GM19351 (cell line): ENCODE data around the gene KLF9.
"Not testable (repeated sequence)": the region's sequence is repeated elsewhere in the genome, so short reads cannot be mapped to it uniquely, and the experiment has no call there.

ENCODE experiments used
- ATAC-seq: cut with Tn5 transposase; IDR thresholded peaks from one replicate; pipeline ENCODE4 v1.9.1; 2021; ENCODE audit warnings: mild to moderate bottlenecking, moderate library complexity; ENCODE audit not compliant: unreplicated experiment

KLF9 gene

GRCh38 chr9:70405808-70406433 is 8.5 kb downstream of the KLF9 start:
- peak; percentile 30 for ATAC-seq

- ATAC-seq, result no peak
Measured at GRCh38 chr9:70404261-70404660, 10.2 kb downstream of the KLF9 start.

DNA sequence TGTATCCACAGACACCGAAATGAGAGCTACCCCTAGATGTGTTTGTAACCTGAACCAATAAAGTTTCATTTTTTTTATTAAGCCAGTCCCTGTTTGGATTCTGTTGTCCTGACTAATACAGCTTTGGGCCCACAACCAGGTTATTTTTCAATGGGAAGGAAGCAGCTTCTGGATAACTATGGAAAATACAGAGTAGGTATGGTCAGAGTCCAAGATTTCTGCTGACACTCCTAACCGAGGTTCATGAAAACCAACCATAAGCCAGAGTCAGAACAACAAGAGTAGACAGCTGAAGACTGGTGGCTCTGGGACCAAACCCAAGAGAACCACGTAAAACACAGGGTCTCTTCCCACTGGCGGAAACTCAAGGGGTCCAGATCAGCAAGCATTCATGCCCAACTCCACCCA is 10.8 kb downstream of the KLF9 start:
- no peak for ATAC-seq

DNA sequence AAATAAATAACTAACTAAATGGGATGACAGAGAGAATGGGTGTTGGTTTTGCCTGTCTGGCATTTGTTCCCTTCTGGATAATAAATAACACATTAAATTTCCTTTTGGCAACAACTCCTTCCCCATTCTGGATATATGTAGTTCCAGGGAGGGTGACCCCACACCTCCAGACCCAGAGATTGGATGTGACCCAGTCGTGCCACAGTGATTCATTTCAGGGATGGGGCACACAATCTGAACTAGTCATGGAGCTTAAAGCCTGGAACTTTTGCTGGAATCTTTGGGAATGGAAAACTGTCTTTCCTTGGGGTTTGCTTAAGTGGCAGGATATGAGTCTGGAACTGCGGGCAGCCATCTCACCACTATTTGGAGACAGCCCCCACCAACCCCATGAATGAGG is 11.3 kb downstream of the KLF9 start:
- ATAC-seq, result no peak

DNA sequence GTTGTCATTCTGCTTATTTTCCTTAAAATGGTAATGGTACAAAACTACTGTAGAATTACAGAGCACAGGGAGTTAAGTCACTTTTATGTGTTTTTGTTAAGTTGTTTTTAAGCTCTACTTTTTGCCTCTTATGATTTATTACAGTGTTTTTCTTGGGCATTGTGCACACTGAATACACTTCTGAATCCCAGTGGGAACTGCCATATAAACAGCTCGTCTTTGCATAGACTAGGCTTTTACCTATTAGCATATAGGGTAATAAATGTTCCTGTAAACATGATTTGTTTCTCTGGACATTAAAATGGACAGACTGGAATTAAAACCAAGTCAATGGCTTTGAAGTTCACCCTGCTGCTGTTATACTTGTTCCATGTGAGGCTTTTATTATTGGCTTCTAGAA is 12.2 kb downstream of the KLF9 start:
- no peak for ATAC-seq

- ATAC-seq, result not testable (repeated sequence)
Measured at GRCh38 chr9:70401241-70401640, 13.2 kb downstream of the KLF9 start.

DNA sequence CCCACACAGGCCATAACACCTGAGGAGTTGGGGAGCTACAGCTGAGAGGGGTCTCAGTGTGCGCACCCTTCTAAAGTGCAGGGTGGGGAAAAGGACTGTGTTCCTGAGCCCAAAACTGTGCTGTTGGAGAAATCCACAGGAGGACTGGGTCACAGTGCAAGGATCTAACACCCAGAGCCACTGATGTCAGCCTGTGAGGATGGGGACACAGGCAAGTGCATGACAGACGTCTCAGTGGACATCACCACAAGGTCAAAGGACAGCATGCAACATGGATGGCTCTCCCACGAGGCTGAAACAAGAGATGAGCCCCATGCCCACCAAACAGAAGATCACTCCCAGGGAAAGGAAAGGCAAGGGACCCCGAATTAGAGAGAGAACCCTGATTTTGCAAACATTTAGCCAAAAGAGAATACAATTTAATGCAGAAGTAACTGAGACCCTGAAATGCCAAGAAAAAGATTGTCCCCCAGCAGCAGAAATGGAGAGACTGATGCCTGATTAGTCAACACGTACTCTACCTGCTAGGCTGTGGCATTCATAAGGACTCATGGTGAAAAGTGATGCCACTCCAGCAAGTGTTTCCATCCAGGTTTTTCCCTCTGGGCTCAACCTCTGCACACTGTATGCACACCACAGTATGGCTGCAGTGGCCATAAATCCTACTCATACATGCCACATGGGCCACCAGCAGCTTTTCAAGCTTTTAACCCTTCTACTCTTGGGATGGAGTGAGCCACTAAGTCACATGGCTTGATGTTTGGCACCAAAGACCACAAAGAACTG is 14.2 kb downstream of the KLF9 start:
- no peak for ATAC-seq

DNA sequence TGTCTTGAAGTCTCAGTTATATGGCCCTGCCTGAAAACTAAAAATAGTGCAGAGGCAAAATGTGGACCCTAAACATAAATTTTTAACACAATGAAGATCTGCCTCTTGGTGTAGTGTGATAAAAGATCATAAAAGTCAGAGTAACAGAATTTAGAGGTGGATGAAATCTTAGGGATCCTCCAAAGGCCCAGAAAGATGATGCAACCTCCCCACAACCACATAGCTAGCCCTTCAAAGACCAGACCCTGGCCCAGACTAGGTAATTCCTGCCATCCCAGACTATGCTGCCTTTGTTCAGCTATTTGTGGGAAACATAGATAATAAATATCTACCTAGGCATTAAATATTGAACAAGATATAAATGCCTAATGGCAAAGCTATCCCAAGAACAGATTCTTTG is 15.3 kb downstream of the KLF9 start:
- ATAC-seq, result no peak

DNA sequence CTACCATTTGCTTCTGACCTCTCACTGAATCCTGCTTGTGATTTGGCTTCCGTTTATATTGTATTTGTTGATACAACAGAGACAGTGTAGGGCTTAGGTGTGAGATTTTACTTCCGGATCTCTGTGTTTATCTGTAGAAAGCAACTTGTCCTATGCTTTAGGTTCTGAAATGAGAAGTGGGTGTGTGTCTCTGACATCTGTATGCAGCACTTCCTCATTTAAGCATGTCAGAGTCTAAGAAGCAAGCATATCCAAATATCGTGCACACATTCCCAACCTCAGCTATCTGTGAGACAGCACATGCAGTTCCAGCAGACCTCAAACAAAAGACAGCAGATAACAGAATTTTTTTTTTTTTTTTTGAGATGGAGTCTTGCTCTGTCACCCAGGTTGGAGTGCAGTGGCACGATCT is 16.3 kb downstream of the KLF9 start:
- ATAC-seq, result peak; percentile 99

- no peak for ATAC-seq
Measured at GRCh38 chr9:70395652-70396051, 18.8 kb downstream of the KLF9 start.

DNA sequence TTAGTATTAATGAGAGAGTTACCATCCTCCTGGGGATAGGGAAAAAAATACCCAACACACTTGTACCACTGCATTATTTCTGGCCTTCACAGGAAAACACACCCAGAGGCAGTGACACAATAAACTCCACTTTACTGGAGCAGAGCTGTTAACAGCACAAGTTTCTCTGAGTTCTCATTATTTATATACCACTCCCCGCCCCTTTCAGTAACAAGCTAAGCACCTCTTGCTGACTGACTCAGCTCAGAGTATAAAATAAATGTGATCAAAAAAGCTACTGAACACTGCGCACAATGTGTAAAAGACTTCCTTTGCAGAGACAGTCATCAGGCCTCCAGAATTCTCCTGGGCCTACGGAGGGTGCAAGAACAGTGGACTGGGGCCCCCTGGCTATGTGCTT is 21.6 kb downstream of the KLF9 start:
- no peak for ATAC-seq

DNA sequence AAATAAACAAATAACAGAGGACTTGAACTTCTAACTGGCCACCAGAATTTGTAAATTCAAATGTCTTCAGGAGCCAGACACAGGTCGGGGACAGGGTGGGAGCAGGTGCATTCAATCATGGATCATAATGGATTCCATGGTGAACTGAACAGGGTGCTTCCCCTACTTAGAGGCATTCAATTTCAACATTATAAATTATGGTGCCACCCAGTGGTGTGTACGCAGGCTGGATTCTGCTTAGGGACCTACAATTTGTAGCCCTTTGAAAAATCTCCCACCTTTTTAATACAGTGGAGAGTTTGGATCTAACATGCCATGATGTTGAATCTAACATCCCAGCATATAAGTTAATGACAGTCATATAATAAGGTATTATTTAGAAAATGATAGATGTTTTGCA is 22.3 kb downstream of the KLF9 start:
- ATAC-seq, result no peak

- ATAC-seq, result no peak
Measured at GRCh38 chr9:70390933-70391341, 23.5 kb downstream of the KLF9 start.

DNA sequence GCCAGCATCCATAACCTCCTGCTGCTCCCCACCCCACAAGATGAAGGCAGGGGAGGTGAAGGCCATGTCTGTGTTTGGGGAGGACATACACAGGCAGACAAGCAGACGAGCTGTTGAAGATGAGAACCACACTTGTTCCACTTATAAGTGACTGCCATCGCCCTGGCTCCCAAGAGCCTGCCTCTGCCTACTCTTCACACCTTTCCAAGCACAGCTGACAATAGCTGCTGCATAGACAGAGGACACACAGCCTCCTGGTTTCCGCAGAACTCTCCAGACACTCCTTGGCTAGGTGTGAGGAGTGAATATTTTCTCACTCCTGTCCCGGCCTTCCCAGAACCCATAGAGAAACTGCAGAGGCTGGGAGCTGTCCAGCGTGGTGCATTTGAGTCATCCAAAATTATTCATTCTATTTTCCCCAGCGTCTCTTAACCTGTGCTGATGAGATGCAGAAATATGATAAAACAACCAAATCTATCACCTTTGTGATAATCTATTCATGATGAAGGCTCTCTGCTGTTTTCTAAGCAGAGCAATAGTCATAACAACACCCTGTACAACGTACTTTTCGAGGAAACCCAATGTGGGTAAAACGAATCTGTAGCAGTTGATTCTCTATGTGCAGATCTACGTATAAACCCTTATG is 24.7 kb downstream of the KLF9 start:
- ATAC-seq, result no peak

DNA sequence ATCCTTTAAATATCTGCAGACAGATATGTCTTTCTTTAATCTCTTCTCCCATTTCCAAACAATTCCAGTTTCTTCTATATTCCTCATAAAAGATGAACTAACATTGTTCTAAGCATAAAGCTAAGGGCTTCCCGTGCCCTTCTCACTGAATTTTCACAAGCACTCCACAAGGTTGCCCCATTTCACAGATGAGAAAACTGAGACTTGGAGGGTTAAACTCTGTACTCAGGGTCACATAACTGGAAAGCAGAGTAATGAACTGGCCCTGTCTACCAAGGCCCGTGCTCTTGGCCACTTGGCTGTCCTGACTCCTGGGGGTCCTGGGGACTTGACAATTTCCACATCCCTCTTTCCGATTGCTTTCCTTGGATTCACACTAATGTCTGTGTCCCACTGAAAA is 25.3 kb downstream of the KLF9 start:
- ATAC-seq, result no peak

GRCh38 chr9:70387663-70388062 is 26.8 kb downstream of the KLF9 start:
- no peak for ATAC-seq

GRCh38 chr9:70385426-70385825 is 29.0 kb downstream of the KLF9 start:
- no peak for ATAC-seq

- no peak for ATAC-seq
Measured at GRCh38 chr9:70382709-70383605, 31.5 kb downstream of the KLF9 start.

GRCh38 chr9:70382046-70382708 is 32.3 kb downstream of the KLF9 start:
- no peak for ATAC-seq

GRCh38 chr9:70374962-70375618 is 39.4 kb downstream of the KLF9 start:
- no peak for ATAC-seq
